DOHH2 (cell line): ENCODE measurements around the gene TRIAP1.

Experiments used
- CTCF ChIP-seq: fragments of 200-600 bp; sonication (generic); IDR thresholded peaks from one replicate; pipeline ENCODE4 v1.5.1; 2014; ENCODE audit warnings: antibody characterized with exemption, mild to moderate bottlenecking, low read depth, low read length; ENCODE audit not compliant: poor library complexity, severe bottlenecking
- EZH2phosphoT487 ChIP-seq: fragments of 200-600 bp; sonication (generic); IDR thresholded peaks from 2 replicates; pipeline ENCODE4 v1.6.1; 2017; ENCODE audit warnings: borderline replicate concordance, mild to moderate bottlenecking, antibody characterized with exemption, low read length, moderate library complexity, mixed read lengths

- no peak for TF ChIP-seq CTCF
- TF ChIP-seq EZH2phosphoT487 = no peak
Measured at GRCh38 chr12:120416490-120417216, 29.5 kb downstream of the TRIAP1 start.
